Testis (tissue), 2 donors: ENCODE results near the gene MAP7.

Experiments used
- POLR2A ChIP-seq: fragments of 450-650 bp; IDR thresholded peaks from one replicate; pipeline ENCODE4 v1.6.1; 2017; ENCODE audit warnings: antibody characterized with exemption, mild to moderate bottlenecking, moderate library complexity
- TF ChIP-seq, protein P1 (sequence below), 3 experiments: fragments of 450-650 bp in 2 of 3; fragments of 200-600 bp in 1 of 3; sonication (generic) in 1 of 3; IDR thresholded peaks; one replicate each; pipeline ENCODE4 v1.5.1; 2016 to 2019; ENCODE audit warnings: antibody characterized with exemption in 3 of 3, mild to moderate bottlenecking in 2 of 3, moderate library complexity in 1 of 3

DNA sequence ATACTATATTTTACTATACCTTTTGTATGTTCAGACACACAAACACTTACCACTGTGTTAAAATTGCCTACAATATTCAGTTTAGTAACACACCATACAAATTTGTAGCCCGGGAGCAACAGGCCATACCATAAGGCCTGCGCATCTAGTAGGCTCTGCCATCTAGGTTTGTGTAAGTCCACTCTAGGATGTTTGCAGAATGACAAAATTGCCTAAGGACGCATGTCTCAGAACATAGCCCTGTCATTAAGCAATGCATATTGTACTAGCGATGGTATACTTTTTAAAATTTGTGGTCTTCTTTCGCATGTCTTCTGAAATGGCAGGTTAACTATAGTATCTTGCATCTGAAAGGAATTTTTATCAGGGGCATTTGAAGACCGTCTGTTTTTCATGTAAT is 26.6 kb upstream of the MAP7 start:
- TF ChIP-seq, protein P1, sequence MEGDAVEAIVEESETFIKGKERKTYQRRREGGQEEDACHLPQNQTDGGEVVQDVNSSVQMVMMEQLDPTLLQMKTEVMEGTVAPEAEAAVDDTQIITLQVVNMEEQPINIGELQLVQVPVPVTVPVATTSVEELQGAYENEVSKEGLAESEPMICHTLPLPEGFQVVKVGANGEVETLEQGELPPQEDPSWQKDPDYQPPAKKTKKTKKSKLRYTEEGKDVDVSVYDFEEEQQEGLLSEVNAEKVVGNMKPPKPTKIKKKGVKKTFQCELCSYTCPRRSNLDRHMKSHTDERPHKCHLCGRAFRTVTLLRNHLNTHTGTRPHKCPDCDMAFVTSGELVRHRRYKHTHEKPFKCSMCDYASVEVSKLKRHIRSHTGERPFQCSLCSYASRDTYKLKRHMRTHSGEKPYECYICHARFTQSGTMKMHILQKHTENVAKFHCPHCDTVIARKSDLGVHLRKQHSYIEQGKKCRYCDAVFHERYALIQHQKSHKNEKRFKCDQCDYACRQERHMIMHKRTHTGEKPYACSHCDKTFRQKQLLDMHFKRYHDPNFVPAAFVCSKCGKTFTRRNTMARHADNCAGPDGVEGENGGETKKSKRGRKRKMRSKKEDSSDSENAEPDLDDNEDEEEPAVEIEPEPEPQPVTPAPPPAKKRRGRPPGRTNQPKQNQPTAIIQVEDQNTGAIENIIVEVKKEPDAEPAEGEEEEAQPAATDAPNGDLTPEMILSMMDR (IDR thresholded peaks at IDR 0.05): no peak
- TF ChIP-seq POLR2A: no peak
